Neural cell (in vitro differentiated cells): ENCODE measurements around the gene BST1.

Experiments
- CTCF ChIP-seq: fragments of 450-650 bp; IDR thresholded peaks from 2 replicates; pipeline ENCODE4 v1.5.1; 2014; ENCODE audit warnings: antibody characterized with exemption, mild to moderate bottlenecking, moderate library complexity; ENCODE audit not compliant: poor library complexity, severe bottlenecking
- EP300 ChIP-seq: fragments of 450-650 bp; conservative IDR thresholded peaks from 2 replicates; pipeline ENCODE4 v1.6.1; 2014; ENCODE audit warnings: antibody characterized with exemption, mild to moderate bottlenecking, moderate library complexity; ENCODE audit not compliant: poor library complexity, severe bottlenecking
- POLR2AphosphoS5 ChIP-seq: IDR thresholded peaks from 2 replicates; pipeline ENCODE4 v1.6.1; 2012

- TF ChIP-seq CTCF = no peak
- no peak for TF ChIP-seq EP300
- no peak for TF ChIP-seq POLR2AphosphoS5
These were observed 53.5 kb downstream of the BST1 start for GRCh38 chr4:15756361-15756861.
